WTC11 (cell line): ENCODE data around the gene SLC35F1. TPM values are rescaled to one million over a fixed set of nuclear protein-coding genes. Genes with fewer than 3 reads are reported as not detected.

Experiments
- ATAC-seq: fragments of 200-7000 bp; cut with Tn5 transposase; 2 replicates; pipeline ENCODE4 v1.10.0; 2021; ENCODE audit warnings: mild to moderate bottlenecking, moderate library complexity
- CTCF ChIA-PET: fragments of 300-600 bp; sonication (Branson Sonifier 250); formaldehyde crosslinking; loops from one replicate; lab custom pipeline; 2021; ENCODE audit warnings: antibody characterized with exemption; lab: Charles Lee
- POLR2A ChIA-PET: fragments of 350-600 bp; sonication (Branson Sonifier 250); formaldehyde crosslinking; loops from one replicate; lab custom pipeline; 2021; ENCODE audit warnings: antibody characterized with exemption; lab: Charles Lee
- DNase-seq: peaks from one replicate; pipeline ENCODE4 v3.0.0; 2021; ENCODE audit warnings: low spot score
- H3K27ac Mint-ChIP-seq: 2 replicates; pipeline ENCODE4 v1.8.0; 2021; ENCODE audit warnings: mixed read lengths
- H3K27me3 Mint-ChIP-seq: 2 replicates; pipeline ENCODE4 v1.8.0; 2021; ENCODE audit warnings: low read depth, mild to moderate bottlenecking, moderate library complexity, mixed read lengths
- H3K36me3 Mint-ChIP-seq: 2 replicates; pipeline ENCODE4 v1.8.0; 2021; ENCODE audit warnings: mixed read lengths
- H3K4me1 Mint-ChIP-seq: 2 replicates; pipeline ENCODE4 v1.8.0; 2022; ENCODE audit warnings: mixed read lengths
- H3K4me3 Mint-ChIP-seq: 2 replicates; pipeline ENCODE4 v1.8.0; 2021; ENCODE audit warnings: mild to moderate bottlenecking, moderate library complexity, mixed read lengths
- H3K9me3 Mint-ChIP-seq: 2 replicates; pipeline ENCODE4 v1.8.0; 2021; ENCODE audit warnings: mixed read lengths
- AFF4 ChIP-seq: sonication (generic); formaldehyde crosslinking; IDR thresholded peaks from 2 replicates; pipeline ENCODE4 v1.8.1; 2023; ENCODE audit warnings: mild to moderate bottlenecking, missing genetic modification reagents, borderline replicate concordance
- CDX4 ChIP-seq: fragments of 250-450 bp; sonication (Bioruptor Pico); IDR thresholded peaks from 2 replicates; pipeline ENCODE4 v1.9.0; 2021; ENCODE audit warnings: moderate library complexity, mild to moderate bottlenecking, inconsistent platforms, borderline replicate concordance
- E2F4 ChIP-seq: sonication (generic); formaldehyde crosslinking; IDR thresholded peaks from 2 replicates; pipeline ENCODE4 v1.8.1; 2022; ENCODE audit warnings: low read depth, mild to moderate bottlenecking, moderate library complexity, missing genetic modification reagents, borderline replicate concordance
- EMX1 ChIP-seq: fragments of 250-450 bp; sonication (Bioruptor Pico); IDR thresholded peaks from 2 replicates; pipeline ENCODE4 v1.8.0; 2021; ENCODE audit warnings: mild to moderate bottlenecking
- ETV6 ChIP-seq: sonication (generic); formaldehyde crosslinking; IDR thresholded peaks from 2 replicates; pipeline ENCODE4 v1.8.1; 2022; ENCODE audit warnings: mild to moderate bottlenecking, missing genetic modification reagents
- FOXK1 ChIP-seq: sonication (generic); formaldehyde crosslinking; IDR thresholded peaks from 2 replicates; pipeline ENCODE4 v1.8.0; 2022; ENCODE audit warnings: mild to moderate bottlenecking, moderate library complexity, missing genetic modification reagents
- FOXP1 ChIP-seq: sonication (generic); formaldehyde crosslinking; IDR thresholded peaks from 2 replicates; pipeline ENCODE4 v1.8.0; 2022; ENCODE audit warnings: missing genetic modification reagents, mild to moderate bottlenecking, moderate library complexity, borderline replicate concordance
- GABPB1 ChIP-seq: sonication (generic); formaldehyde crosslinking; IDR thresholded peaks from 2 replicates; pipeline ENCODE4 v1.8.1; 2023; ENCODE audit warnings: mild to moderate bottlenecking, missing genetic modification reagents
- JAZF1 ChIP-seq: fragments of 250-450 bp; sonication (Bioruptor Pico); IDR thresholded peaks from 2 replicates; pipeline ENCODE4 v1.9.0; 2021; ENCODE audit warnings: moderate library complexity, mild to moderate bottlenecking, inconsistent platforms
- JUN ChIP-seq: sonication (generic); formaldehyde crosslinking; IDR thresholded peaks from 2 replicates; pipeline ENCODE4 v1.8.0; 2023; ENCODE audit warnings: mild to moderate bottlenecking, missing genetic modification reagents
- NFE2L1 ChIP-seq: sonication (generic); formaldehyde crosslinking; IDR thresholded peaks from 2 replicates; pipeline ENCODE4 v1.8.1; 2023; ENCODE audit warnings: missing genetic modification reagents
- NR2C2 ChIP-seq: sonication (generic); formaldehyde crosslinking; IDR thresholded peaks from 2 replicates; pipeline ENCODE4 v1.8.0; 2022; ENCODE audit warnings: mild to moderate bottlenecking, missing genetic modification reagents
- PRRX2 ChIP-seq: fragments of 250-450 bp; sonication (Bioruptor Pico); IDR thresholded peaks from 2 replicates; pipeline ENCODE4 v1.8.0; 2021; ENCODE audit warnings: mild to moderate bottlenecking
- SP1 ChIP-seq: sonication (generic); formaldehyde crosslinking; conservative IDR thresholded peaks from 2 replicates; pipeline ENCODE4 v1.8.1; 2022; ENCODE audit warnings: missing genetic modification reagents
- TEAD1 ChIP-seq: sonication (generic); formaldehyde crosslinking; IDR thresholded peaks from 2 replicates; pipeline ENCODE4 v1.8.0; 2022; ENCODE audit warnings: mild to moderate bottlenecking, missing genetic modification reagents
- TP53 ChIP-seq: sonication (generic); formaldehyde crosslinking; IDR thresholded peaks from 2 replicates; pipeline ENCODE4 v1.8.1; 2023; ENCODE audit warnings: mild to moderate bottlenecking, missing genetic modification reagents
- USF2 ChIP-seq: sonication (generic); formaldehyde crosslinking; IDR thresholded peaks from 2 replicates; pipeline ENCODE4 v1.8.1; 2023; ENCODE audit warnings: mild to moderate bottlenecking, missing genetic modification reagents, moderate library complexity
- ZNF317 ChIP-seq: sonication (generic); formaldehyde crosslinking; IDR thresholded peaks from 2 replicates; pipeline ENCODE4 v1.8.1; 2023; ENCODE audit warnings: low read depth, mild to moderate bottlenecking, moderate library complexity, missing genetic modification reagents, borderline replicate concordance
- ZNF396 ChIP-seq: fragments of 250-450 bp; sonication (Bioruptor Pico); IDR thresholded peaks from 2 replicates; pipeline ENCODE4 v1.8.0; 2021; ENCODE audit warnings: mild to moderate bottlenecking, moderate library complexity, borderline replicate concordance
- ZNF425 ChIP-seq: fragments of 250-450 bp; sonication (Bioruptor Pico); conservative IDR thresholded peaks from 2 replicates; pipeline ENCODE4 v1.9.0; 2021; ENCODE audit warnings: mild to moderate bottlenecking
- ZNF532 ChIP-seq: fragments of 250-450 bp; sonication (Bioruptor Pico); IDR thresholded peaks from 2 replicates; pipeline ENCODE4 v1.9.0; 2021; ENCODE audit warnings: mild to moderate bottlenecking, borderline replicate concordance
- total RNA-seq: library from RNA; stranded (reverse); gene quantifications from 3 replicates; pipeline ENCODE4 v1.2.3, GENCODE V29; 2021

SLC35F1 gene
- total RNA-seq, 1 experiment from 2014 or later: 11.0 TPM

- CTCF ChIA-PET: no interaction called here
- Mint-ChIP-seq H3K4me1 (peaks cover 13% of the 10 kb centered on the region), H3K9me3 (peaks cover 25% of the 10 kb centered on the region), H3K27ac (no peak overlapping the region), H3K36me3 (peaks cover 10% of the 10 kb centered on the region), H3K4me3 (no peak overlapping the region), H3K27me3 (no peaks in the 10 kb centered on the region; the same call in 1 of the 2 replicates)
- POLR2A ChIA-PET: no interaction called here
- DNase-seq (no peak), ATAC-seq (no peak)
- no peak for TF ChIP-seq TP53 (CRISPR knock-in tag)
- no peak for TF ChIP-seq NFE2L1
- TF ChIP-seq JAZF1: no peak
- TF ChIP-seq TEAD1 (CRISPR knock-in tag): no peak
- TF ChIP-seq USF2 (CRISPR knock-in tag): no peak
Measured at GRCh38 chr6:118085665-118086064, 178.6 kb downstream of the SLC35F1 start.

- no peaks in the 10 kb centered on the region; the same call in 1 of the 2 replicates for H3K27me3 Mint-ChIP-seq
- H3K4me3 Mint-ChIP-seq: no peak overlapping the region
- no peak overlapping the region for H3K27ac Mint-ChIP-seq
- TF ChIP-seq ZNF396 (CRISPR knock-in tag): no peak
- TF ChIP-seq CDX4 (CRISPR knock-in tag): no peak
- TF ChIP-seq SP1 (CRISPR knock-in tag): no peak
- TF ChIP-seq NR2C2 (CRISPR knock-in tag): no peak
- TF ChIP-seq GABPB1 (CRISPR knock-in tag): no peak
- TF ChIP-seq E2F4: no peak
- TF ChIP-seq FOXK1 (CRISPR knock-in tag): no peak
- TF ChIP-seq ETV6 (CRISPR knock-in tag): no peak
- no peak for TF ChIP-seq ZNF317
- TF ChIP-seq, all 79 proteins: peak for 0
- ChIA-PET POLR2A (no interaction called here), CTCF (no interaction called here)
- peaks cover 13% of the 10 kb centered on the region for H3K4me1 Mint-ChIP-seq
- H3K36me3 Mint-ChIP-seq: peaks cover 15% of the 10 kb centered on the region
- ATAC-seq: no peak
- DNase-seq: no peak
- H3K9me3 Mint-ChIP-seq: peaks cover 30% of the 10 kb centered on the region
Measured at GRCh38 chr6:118086159-118086558, 179.1 kb downstream of the SLC35F1 start.

GRCh38 chr6:118092086-118092485 lies 185.0 kb downstream of the SLC35F1 start:
- H3K4me3 Mint-ChIP-seq: no peak overlapping the region
- no peak for ATAC-seq
- ChIA-PET POLR2A (no interaction called here), CTCF (no interaction called here)
- peaks cover 6% of the 10 kb centered on the region for H3K27me3 Mint-ChIP-seq
- DNase-seq: no peak
- peaks cover 70% of the 10 kb centered on the region for H3K9me3 Mint-ChIP-seq
- no peaks in the 10 kb centered on the region for H3K4me1 Mint-ChIP-seq
- peaks cover 44% of the 10 kb centered on the region for H3K36me3 Mint-ChIP-seq
- no peak overlapping the region for H3K27ac Mint-ChIP-seq
- no peak for TF ChIP-seq AFF4 (CRISPR knock-in tag)
- no peak for TF ChIP-seq FOXK1 (CRISPR knock-in tag)
- TF ChIP-seq PRRX2 (CRISPR knock-in tag): no peak
- no peak for TF ChIP-seq ZNF425 (CRISPR knock-in tag)
- no peak for TF ChIP-seq JUN (CRISPR knock-in tag)
- no peak for TF ChIP-seq FOXP1 (CRISPR knock-in tag)
- no peak for TF ChIP-seq EMX1 (CRISPR knock-in tag)
- no peak for TF ChIP-seq JAZF1
- no peak for TF ChIP-seq ZNF532 (CRISPR knock-in tag)
